Transverse colon (tissue), 3 donors: Measurements from ENCODE around the gene STX8.

Source experiments
- CTCF ChIP-seq, 5 experiments: fragments of 200-600 bp in 3 of 5; fragments of 450-650 bp in 2 of 5; sonication (generic) in 3 of 5; IDR thresholded peaks; 1 replicate in 2 of 5; 2 replicates in 3 of 5; pipeline ENCODE4 v1.5.1; 2016 to 2017; ENCODE audit warnings: antibody characterized with exemption in 5 of 5, inconsistent platforms in 3 of 5, mild to moderate bottlenecking in 2 of 5, moderate library complexity in 1 of 5
- POLR2A ChIP-seq: fragments of 450-650 bp; IDR thresholded peaks from one replicate; pipeline ENCODE4 v1.6.1; 2016; ENCODE audit warnings: antibody characterized with exemption, mild to moderate bottlenecking, moderate library complexity

- TF ChIP-seq CTCF (IDR thresholded peaks at IDR 0.05) (no peak), POLR2A (no peak)
Observed at GRCh38 chr17:9271989-9272388, 303.6 kb downstream of the STX8 start.
